ENCODE data around the gene TK1.
"Not testable (repeated sequence)": the region's sequence is repeated elsewhere in the genome, so short reads cannot be mapped to it uniquely, and the experiment has no call there.

TK1 gene

DNA sequence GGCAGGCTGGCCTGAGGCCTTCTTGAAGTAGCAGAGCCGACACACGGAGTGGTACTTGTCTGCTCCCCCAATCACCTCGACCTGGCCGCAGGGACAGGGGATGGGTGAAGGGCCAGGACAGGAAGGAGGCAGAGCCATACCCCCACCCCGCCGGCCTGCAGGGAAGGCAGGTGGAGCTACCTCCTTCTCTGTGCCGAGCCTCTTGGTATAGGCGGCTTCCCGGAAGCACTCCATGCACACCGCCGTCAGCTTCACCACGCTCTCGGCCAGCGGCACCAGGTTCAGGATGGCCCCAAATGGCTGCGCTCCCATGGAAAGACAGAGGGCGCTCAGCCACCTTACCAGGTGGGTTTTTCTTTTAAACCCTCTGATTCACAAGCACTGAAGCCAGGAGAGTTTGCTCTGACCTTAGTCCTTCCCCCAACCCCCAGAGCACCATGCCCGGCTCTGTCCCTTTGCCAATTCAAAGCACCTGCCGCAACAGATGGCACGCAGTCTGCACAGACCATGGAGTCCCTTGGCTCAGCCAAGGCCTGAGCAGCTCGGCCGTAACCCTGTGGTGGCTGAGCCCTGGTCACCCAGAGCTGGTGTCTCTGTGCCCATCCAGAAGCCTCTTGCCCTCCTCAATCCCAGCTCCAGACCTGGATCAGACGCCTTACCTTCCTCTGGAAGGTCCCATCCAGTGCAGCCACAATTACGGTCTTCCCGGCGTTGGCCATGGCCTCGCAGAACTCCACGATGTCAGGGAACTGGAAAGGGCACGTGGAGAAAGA lies 11.8 kb downstream of the TK1 start:
- Mint-ChIP-seq H3K4me1 (peaks cover 92% of the 10 kb centered on the region), H3K9me3 (no peaks in the 10 kb centered on the region), H3K27ac (peak overlapping the region; percentile 98), H3K4me3 (peak overlapping the region; percentile 88), H3K27me3 (no peaks in the 10 kb centered on the region), H3K36me3 (peaks cover 69% of the 10 kb centered on the region)
- no peak for ATAC-seq

DNA sequence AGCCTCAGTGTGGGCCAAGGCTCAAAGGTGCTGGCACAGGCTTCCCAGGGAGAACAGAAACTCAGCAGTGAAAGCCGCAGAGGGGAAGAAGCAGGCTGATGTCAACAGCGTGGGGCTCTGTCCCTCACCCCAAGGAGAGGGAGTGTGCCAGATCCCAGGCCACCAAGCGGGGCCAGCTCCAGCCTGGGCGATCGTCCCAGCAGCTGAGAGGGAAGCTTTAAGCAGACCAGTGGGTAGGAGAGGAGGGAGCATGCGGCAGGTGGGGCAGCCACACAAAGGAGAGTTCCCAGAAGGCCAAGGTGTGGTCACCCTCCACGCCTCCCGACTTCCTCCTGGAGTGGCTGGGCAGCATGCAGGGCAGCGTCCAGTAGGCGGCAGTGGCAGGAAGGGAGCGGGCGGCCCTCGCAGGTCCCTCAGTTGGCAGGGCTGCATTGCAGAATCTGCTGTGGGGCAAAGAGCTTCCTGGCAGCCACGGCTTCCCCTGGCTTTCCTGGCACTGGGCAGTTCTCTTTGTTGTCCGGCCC lies 12.4 kb downstream of the TK1 start:
- ATAC-seq, result peak; percentile 3
- peak overlapping the region; percentile 98 for H3K27ac Mint-ChIP-seq
- peaks cover 91% of the 10 kb centered on the region for H3K4me1 Mint-ChIP-seq
- H3K36me3 Mint-ChIP-seq, result peaks cover 74% of the 10 kb centered on the region
- H3K27me3 Mint-ChIP-seq, result no peaks in the 10 kb centered on the region
- H3K4me3 Mint-ChIP-seq, result peak overlapping the region; percentile 88
- H3K9me3 Mint-ChIP-seq, result no peaks in the 10 kb centered on the region

DNA sequence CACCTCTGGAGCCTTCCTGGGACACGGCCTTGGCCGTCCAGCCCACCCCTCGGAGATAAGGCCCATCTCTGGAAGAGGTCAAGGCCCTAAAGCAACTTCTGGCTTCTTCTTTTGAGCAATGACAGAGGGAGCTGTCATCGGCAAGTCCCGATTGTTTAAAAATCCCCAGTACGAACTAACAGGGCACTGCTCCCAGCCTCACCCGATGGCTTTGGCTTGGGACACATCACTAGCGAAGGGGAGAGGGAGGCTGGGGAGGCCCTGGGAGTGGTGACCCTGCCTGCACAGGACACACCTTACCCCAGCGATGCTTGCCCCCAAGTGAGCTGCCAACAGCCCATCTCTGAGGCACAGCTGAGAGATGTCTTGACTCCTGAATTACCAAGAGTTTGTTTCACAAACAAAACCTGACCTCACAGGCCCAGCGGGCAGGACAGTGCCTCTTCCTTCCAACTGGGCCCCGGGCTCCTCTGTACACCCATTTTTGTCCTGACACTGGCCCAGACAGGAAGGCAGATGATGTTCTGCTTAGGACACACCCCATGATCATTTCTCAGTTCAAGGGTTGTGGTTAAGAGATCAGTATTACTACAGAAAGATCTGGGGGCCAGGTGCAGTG lies 13.6 kb downstream of the TK1 start:
- H3K4me1 Mint-ChIP-seq, result peaks cover 80% of the 10 kb centered on the region
- H3K9me3 Mint-ChIP-seq, result no peaks in the 10 kb centered on the region
- peaks cover 73% of the 10 kb centered on the region for H3K36me3 Mint-ChIP-seq
- H3K27me3 Mint-ChIP-seq, result no peaks in the 10 kb centered on the region
- ATAC-seq, result peak; percentile 22
- H3K27ac Mint-ChIP-seq, result peak overlapping the region; percentile 98
- peak overlapping the region; percentile 88 for H3K4me3 Mint-ChIP-seq

GRCh38 chr17:78172249-78173051 lies 14.4 kb downstream of the TK1 start:
- peaks cover 85% of the 10 kb centered on the region for H3K4me1 Mint-ChIP-seq

DNA sequence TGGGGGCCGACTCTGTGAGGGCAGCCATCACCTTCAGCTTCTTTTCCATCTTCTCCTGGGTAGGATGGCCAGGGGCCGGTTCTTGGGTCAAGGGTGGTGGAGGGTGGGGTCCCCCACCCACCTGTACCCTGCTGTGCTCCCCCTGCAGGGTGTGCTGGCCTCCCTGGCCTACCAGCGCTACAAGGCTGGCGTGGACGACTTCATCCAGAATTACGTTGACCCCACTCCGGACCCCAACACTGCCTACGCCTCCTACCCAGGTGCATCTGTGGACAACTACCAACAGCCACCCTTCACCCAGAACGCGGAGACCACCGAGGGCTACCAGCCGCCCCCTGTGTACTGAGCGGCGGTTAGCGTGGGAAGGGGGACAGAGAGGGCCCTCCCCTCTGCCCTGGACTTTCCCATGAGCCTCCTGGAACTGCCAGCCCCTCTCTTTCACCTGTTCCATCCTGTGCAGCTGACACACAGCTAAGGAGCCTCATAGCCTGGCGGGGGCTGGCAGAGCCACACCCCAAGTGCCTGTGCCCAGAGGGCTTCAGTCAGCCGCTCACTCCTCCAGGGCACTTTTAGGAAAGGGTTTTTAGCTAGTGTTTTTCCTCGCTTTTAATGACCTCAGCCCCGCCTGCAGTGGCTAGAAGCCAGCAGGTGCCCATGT lies 15.1 kb downstream of the TK1 start:
- H3K27me3 Mint-ChIP-seq, H3K9me3 Mint-ChIP-seq: not testable (repeated sequence)
- Mint-ChIP-seq H3K4me1 (peaks cover 79% of the 10 kb centered on the region), H3K27ac (peak overlapping the region; percentile 98), H3K4me3 (peak overlapping the region; percentile 88), H3K36me3 (peaks cover 73% of the 10 kb centered on the region)
- ATAC-seq, result peak; percentile 1

More at GRCh38 chr17:78172249-78173051, 14.4 kb downstream of the TK1 start:
- Mint-ChIP-seq H3K36me3 (peaks cover 73% of the 10 kb centered on the region), H3K27ac (peak overlapping the region; percentile 98), H3K27me3 (no peaks in the 10 kb centered on the region), H3K4me3 (peak overlapping the region; percentile 88), H3K9me3 (no peaks in the 10 kb centered on the region)
- ATAC-seq, result peak; percentile 31

GRCh38 chr17:78170692-78171590 lies 15.9 kb downstream of the TK1 start:
- Mint-ChIP-seq H3K9me3 (no peaks in the 10 kb centered on the region), H3K4me3 (peak overlapping the region; percentile 88), H3K27me3 (no peaks in the 10 kb centered on the region), H3K36me3 (peaks cover 72% of the 10 kb centered on the region), H3K4me1 (peaks cover 72% of the 10 kb centered on the region), H3K27ac (peak overlapping the region; percentile 98)
- peak; percentile 0 for ATAC-seq

DNA sequence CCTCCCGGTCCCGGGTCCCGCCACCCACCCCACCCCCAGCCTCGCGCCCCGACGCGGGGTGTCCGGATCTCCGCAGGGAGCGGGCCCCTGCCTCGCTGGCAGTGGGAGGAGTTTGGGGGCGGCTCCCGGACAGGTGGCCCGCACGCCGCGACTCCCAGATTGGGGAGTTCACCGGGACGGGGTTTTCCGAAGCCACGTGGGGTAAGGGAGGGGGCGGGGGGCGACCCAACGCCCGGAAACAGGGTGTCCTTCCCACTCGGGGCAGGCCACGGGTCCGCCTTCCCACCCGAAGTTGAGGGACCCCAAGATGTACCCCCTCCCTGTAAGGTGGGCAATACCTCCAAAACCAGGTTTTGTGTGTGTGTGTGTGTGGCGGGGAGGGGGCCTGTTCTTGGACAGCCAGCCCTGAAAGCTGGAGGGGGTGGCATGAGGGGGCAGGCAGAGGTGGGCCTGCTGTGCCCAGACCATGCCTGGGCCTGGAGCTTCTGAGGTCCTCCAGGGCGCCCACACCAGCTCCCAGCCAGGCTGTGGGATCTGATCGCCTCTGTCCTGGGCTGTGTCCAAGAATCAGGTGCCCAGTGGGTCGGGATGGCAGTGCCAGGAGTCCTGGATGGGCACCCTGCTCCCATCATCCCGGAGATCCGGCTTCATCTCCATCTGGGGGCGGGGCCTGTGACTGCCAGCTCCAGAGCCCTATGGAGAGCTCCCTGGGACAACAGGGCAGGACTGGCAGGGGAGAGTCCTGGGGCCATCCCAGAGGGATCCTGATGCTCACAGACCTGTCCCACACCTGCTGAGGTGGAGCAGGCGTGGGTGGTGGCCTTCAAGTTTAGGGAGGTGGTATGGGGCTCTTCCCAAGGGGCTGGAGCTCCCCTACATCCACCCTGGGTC lies 17.7 kb downstream of the TK1 start:
- H3K4me3 Mint-ChIP-seq, result peak overlapping the region; percentile 88
- peak overlapping the region; percentile 98 for H3K27ac Mint-ChIP-seq
- H3K36me3 Mint-ChIP-seq, result peaks cover 54% of the 10 kb centered on the region
- H3K4me1 Mint-ChIP-seq, result peaks cover 71% of the 10 kb centered on the region
- peak; percentile 56 for ATAC-seq
- H3K27me3 Mint-ChIP-seq, result no peaks in the 10 kb centered on the region
- H3K9me3 Mint-ChIP-seq, result no peaks in the 10 kb centered on the region

DNA sequence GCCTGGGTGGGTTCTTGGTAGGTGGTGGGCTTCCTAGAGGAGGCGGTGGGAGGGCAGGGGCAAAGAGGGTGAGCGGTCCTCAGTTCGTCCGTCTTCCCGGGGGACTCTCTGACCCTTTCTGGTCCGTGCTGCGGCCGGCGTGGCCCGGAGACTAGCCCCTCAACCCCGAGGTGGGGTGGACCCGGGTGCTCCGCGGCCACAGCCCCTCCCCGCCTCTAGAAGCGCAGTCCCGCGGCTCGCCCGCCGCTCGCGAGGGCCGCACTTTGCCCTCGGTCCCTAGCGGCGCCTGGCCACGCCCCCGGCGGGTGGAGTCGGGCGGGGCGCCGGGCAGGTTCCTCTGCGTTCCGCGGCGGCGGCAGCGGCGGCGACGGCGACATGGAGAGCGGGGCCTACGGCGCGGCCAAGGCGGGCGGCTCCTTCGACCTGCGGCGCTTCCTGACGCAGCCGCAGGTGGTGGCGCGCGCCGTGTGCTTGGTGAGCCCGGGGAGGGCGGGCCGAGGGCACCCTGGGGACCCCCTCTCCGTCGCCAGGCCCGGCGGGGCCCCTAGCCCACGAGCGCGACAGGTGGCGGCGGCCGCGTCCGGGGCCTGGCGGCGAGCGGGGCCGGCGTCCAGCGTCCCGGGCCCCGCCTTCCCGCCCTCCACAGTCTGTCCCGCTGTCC lies 18.5 kb downstream of the TK1 start, which contains the start of gene SYNGR2:
Gene SYNGR2 (plus strand): TSS at position 340 of the 661 bp plus-strand sequence. CDS start 36 bp downstream, at position 376.
- Mint-ChIP-seq H3K36me3 (peaks cover 47% of the 10 kb centered on the region), H3K4me1 (peaks cover 66% of the 10 kb centered on the region)

GRCh38 chr17:78166416-78166815 lies 20.4 kb downstream of the TK1 start:
- Mint-ChIP-seq H3K27me3 (no peaks in the 10 kb centered on the region), H3K27ac (peak overlapping the region; percentile 98), H3K4me3 (no peak overlapping the region)

More for the DNA sequence above, 18.5 kb downstream of the TK1 start, which contains the start of gene SYNGR2:
- peak; percentile 77 for ATAC-seq
- Mint-ChIP-seq H3K27ac (peak within 1 kb of the TSS; percentile 98), H3K4me3 (peak within 1 kb of the TSS; percentile 92), H3K27me3 (no peaks in the 10 kb centered on the region), H3K9me3 (no peaks in the 10 kb centered on the region)

DNA sequence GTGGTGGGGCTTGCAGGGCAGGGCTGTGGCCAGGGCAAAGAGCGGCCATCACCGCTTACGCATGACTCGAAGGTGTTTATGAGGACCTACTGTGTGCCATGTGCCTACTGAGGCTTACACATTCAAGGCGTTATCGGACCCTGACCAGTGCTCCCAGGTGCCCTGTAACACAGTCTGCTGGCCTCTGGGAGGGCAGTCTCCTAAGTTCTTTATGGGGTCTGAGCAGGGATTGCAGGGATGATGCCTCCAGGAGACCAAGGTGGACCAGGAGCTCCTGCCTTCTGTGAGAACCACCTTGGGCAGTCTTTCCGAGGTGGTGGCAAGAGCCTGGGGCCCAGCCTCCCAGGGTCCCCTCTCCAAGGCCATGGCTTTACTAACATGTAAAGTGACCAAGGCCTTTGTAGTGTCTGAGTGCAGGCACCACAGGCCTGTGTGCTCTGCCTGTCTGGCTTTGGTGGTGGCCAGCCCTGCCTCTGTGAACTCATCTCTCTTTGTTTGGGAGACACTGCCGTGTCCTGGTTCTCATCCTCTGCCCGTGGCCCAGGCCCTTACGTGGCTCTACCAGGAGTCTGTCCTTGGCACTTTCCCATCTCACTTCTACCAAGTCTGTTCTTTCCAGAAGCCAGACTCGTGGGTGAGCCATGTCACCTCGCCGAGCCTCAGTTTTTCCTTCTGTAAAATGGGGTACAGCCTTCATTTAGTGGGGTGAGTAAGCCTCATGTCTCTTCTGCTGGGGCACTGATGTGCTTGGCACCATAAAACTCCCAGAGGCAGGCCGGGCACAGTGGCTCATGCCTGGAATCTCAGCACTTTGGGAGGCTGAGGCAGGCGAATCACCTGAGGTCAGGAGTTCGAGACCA lies 21.9 kb downstream of the TK1 start:
- H3K4me3 Mint-ChIP-seq, result no peak overlapping the region
- H3K36me3 Mint-ChIP-seq, result peaks cover 13% of the 10 kb centered on the region
- peak overlapping the region; percentile 98 for H3K27ac Mint-ChIP-seq
- H3K9me3 Mint-ChIP-seq, result no peaks in the 10 kb centered on the region
- H3K27me3 Mint-ChIP-seq, result no peaks in the 10 kb centered on the region
- H3K4me1 Mint-ChIP-seq, result peaks cover 52% of the 10 kb centered on the region
- no peak for ATAC-seq

More at GRCh38 chr17:78166416-78166815, 20.4 kb downstream of the TK1 start:
- Mint-ChIP-seq H3K36me3 (peaks cover 27% of the 10 kb centered on the region), H3K4me1 (peaks cover 53% of the 10 kb centered on the region), H3K9me3 (no peaks in the 10 kb centered on the region)
- no peak for ATAC-seq

GRCh38 chr17:78163881-78164747 lies 22.7 kb downstream of the TK1 start:
- H3K4me3 Mint-ChIP-seq, result no peak overlapping the region

More at GRCh38 chr17:78163881-78164747, 22.7 kb downstream of the TK1 start:
- Mint-ChIP-seq H3K4me1 (peaks cover 54% of the 10 kb centered on the region), H3K27ac (peak overlapping the region; percentile 54), H3K36me3 (peaks cover 4% of the 10 kb centered on the region), H3K9me3 (no peaks in the 10 kb centered on the region), H3K27me3 (no peaks in the 10 kb centered on the region)
- no peak for ATAC-seq
